Astrocyte (in vitro differentiated cells and primary cell): Measurements from ENCODE around the gene FMOD. TPM values are rescaled to one million over a fixed set of nuclear protein-coding genes. Genes with fewer than 3 reads are reported as not detected.

Experiments used
- DNase-seq: peaks from one replicate; pipeline ENCODE4 v3.0.0-alpha.2; 2010; ENCODE audit warnings: low read depth
- FAIRE-seq: peaks from 2 replicates; lab custom pipeline; 2011; peaks lifted over from hg19 to GRCh38; lab: Jason Lieb, UNC
- H2AFZ ChIP-seq: 2 replicates; pipeline ENCODE4 v1.6.0; 2012; ENCODE audit warnings: low read depth, low read length, inconsistent platforms
- H3K27ac ChIP-seq: 2 replicates; pipeline ENCODE4 v1.5.1; 2011; ENCODE audit warnings: low read depth, low read length, inconsistent platforms
- H3K27me3 ChIP-seq: 2 replicates; pipeline ENCODE4 v1.6.0; 2011; ENCODE audit warnings: low read length, inconsistent platforms; ENCODE audit not compliant: insufficient read depth
- H3K36me3 ChIP-seq: 2 replicates; pipeline ENCODE4 v1.5.1; 2011; ENCODE audit warnings: low read length, inconsistent platforms; ENCODE audit not compliant: insufficient read depth
- H3K4me1 ChIP-seq: 2 replicates; pipeline ENCODE4 v1.5.1; 2011; ENCODE audit warnings: low read length, inconsistent platforms; ENCODE audit not compliant: insufficient read depth
- H3K4me2 ChIP-seq: 2 replicates; pipeline ENCODE4 v1.6.0; 2012; ENCODE audit warnings: low read length, inconsistent platforms
- H3K4me3 ChIP-seq: 2 replicates; pipeline ENCODE4 v1.5.1; 2011; ENCODE audit warnings: low read depth, mild to moderate bottlenecking, low read length, inconsistent platforms; ENCODE audit not compliant: insufficient read depth
- H3K79me2 ChIP-seq: 2 replicates; pipeline ENCODE4 v1.6.0; 2012; ENCODE audit warnings: mild to moderate bottlenecking, low read length, inconsistent platforms; ENCODE audit not compliant: insufficient read depth
- H3K9ac ChIP-seq: 2 replicates; pipeline ENCODE4 v1.6.0; 2012; ENCODE audit warnings: mild to moderate bottlenecking, low read length, inconsistent platforms
- H3K9me3 ChIP-seq: 2 replicates; pipeline ENCODE4 v1.5.1; 2012; ENCODE audit warnings: low read depth, mild to moderate bottlenecking, low read length, inconsistent platforms; ENCODE audit not compliant: insufficient read depth
- H4K20me1 ChIP-seq: 2 replicates; pipeline ENCODE4 v1.6.0; 2012; ENCODE audit warnings: low read length, inconsistent platforms; ENCODE audit not compliant: insufficient read depth
- H3K27ac Mint-ChIP-seq: one replicate; pipeline ENCODE4 v1.8.0; 2021; ENCODE audit warnings: mild to moderate bottlenecking, mixed read lengths; ENCODE audit not compliant: unreplicated experiment
- H3K27me3 Mint-ChIP-seq: one replicate; pipeline ENCODE4 v1.8.0; 2021; ENCODE audit warnings: low read depth, mixed read lengths; ENCODE audit not compliant: unreplicated experiment
- H3K36me3 Mint-ChIP-seq: one replicate; pipeline ENCODE4 v1.8.0; 2021; ENCODE audit warnings: low read depth, mixed read lengths; ENCODE audit not compliant: unreplicated experiment
- H3K4me1 Mint-ChIP-seq: one replicate; pipeline ENCODE4 v1.8.0; 2021; ENCODE audit warnings: low read depth, mixed read lengths; ENCODE audit not compliant: unreplicated experiment
- H3K4me3 Mint-ChIP-seq: one replicate; pipeline ENCODE4 v1.8.0; 2021; ENCODE audit warnings: mild to moderate bottlenecking, moderate library complexity, mixed read lengths; ENCODE audit not compliant: unreplicated experiment
- H3K9me3 Mint-ChIP-seq: one replicate; pipeline ENCODE4 v1.8.0; 2021; ENCODE audit warnings: mild to moderate bottlenecking, mixed read lengths; ENCODE audit not compliant: unreplicated experiment
- EZH2 ChIP-seq: IDR thresholded peaks from 2 replicates; pipeline ENCODE4 v1.6.1; 2012; ENCODE audit warnings: mild to moderate bottlenecking, low read length, inconsistent platforms; ENCODE audit not compliant: insufficient read depth
- total RNA-seq: library from RNA; stranded (reverse); gene quantifications from 2 replicates; pipeline ENCODE4 v1.2.1, GENCODE V29; 2021
- TF ChIP-seq, protein P1 (sequence below): IDR thresholded peaks from 2 replicates; pipeline ENCODE4 v1.5.1; 2011; ENCODE audit warnings: low read depth, mild to moderate bottlenecking, inconsistent platforms, low read length, moderate library complexity; ENCODE audit not compliant: insufficient read depth

FMOD gene
- total RNA-seq, 1 donor from 2014 or later = not detected

DNA sequence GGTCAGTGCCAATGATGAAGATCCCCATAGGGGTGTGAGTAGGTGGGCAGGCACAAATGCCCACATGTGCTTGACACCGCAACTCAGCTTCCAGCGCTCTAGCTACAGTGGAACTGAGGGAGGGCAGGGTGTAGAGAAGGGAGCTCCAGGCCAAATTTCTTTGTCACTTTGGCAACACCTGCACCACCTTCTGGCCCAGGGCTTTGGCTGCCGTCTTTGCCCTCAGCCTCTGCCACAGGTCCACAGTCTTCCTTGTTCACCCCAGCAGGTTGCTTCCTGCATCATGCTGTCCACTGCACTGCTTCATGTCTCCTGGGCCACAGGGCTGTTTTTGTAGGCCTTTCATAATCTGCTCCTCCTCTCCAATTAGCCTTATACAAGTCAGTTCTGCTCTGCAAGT is 20.4 kb upstream of the FMOD start:
- TF ChIP-seq EZH2 = no peak
- Histone ChIP-seq H3K4me1 (no peaks in the 10 kb centered on the region), H3K4me3 (no peak overlapping the region), H2AFZ (no peak overlapping the region), H3K79me2 (no peaks in the 10 kb centered on the region), H3K4me2 (no peak overlapping the region), H3K9me3 (no peaks in the 10 kb centered on the region), H3K36me3 (no peaks in the 10 kb centered on the region), H4K20me1 (no peaks in the 10 kb centered on the region), H3K27ac (no peak overlapping the region), H3K9ac (no peak overlapping the region), H3K27me3 (peaks cover 3% of the 10 kb centered on the region)
- Mint-ChIP-seq H3K27ac (no peak overlapping the region), H3K9me3 (no peaks in the 10 kb centered on the region), H3K4me1 (no peaks in the 10 kb centered on the region), H3K27me3 (peaks cover 57% of the 10 kb centered on the region), H3K36me3 (peaks cover 2% of the 10 kb centered on the region), H3K4me3 (no peak overlapping the region)
- DNase-seq (no peak), FAIRE-seq (no peak)

DNA sequence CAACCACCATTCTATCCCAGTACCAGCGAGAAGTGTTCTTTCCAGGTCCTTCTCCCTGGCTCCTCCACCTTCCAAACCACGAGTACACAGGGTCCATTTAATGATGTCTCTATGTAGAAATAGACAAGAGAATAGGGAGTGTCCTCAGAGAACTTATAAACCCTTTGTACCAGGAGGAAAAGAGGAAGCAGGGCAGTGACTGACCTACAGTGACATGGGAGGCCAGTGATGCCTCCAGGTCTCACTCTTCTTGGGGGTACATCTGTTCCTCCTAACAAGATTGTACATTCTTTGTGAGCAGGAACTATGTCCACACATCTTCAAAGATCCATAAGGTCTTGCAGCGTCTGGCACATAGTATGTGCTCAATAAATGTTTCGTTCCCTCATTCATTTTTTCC is 18.7 kb upstream of the FMOD start:
- Mint-ChIP-seq H3K4me1 (no peaks in the 10 kb centered on the region), H3K9me3 (no peaks in the 10 kb centered on the region), H3K36me3 (peaks cover 2% of the 10 kb centered on the region), H3K4me3 (peak overlapping the region; percentile 5), H3K27me3 (peaks cover 65% of the 10 kb centered on the region), H3K27ac (no peak overlapping the region)
- H3K27ac ChIP-seq = no peak overlapping the region
- no peaks in the 10 kb centered on the region for H3K79me2 ChIP-seq
- H3K27me3 ChIP-seq = peaks cover 9% of the 10 kb centered on the region
- H3K4me2 ChIP-seq = no peak overlapping the region
- TF ChIP-seq EZH2 = no peak
- TF ChIP-seq, protein P1, sequence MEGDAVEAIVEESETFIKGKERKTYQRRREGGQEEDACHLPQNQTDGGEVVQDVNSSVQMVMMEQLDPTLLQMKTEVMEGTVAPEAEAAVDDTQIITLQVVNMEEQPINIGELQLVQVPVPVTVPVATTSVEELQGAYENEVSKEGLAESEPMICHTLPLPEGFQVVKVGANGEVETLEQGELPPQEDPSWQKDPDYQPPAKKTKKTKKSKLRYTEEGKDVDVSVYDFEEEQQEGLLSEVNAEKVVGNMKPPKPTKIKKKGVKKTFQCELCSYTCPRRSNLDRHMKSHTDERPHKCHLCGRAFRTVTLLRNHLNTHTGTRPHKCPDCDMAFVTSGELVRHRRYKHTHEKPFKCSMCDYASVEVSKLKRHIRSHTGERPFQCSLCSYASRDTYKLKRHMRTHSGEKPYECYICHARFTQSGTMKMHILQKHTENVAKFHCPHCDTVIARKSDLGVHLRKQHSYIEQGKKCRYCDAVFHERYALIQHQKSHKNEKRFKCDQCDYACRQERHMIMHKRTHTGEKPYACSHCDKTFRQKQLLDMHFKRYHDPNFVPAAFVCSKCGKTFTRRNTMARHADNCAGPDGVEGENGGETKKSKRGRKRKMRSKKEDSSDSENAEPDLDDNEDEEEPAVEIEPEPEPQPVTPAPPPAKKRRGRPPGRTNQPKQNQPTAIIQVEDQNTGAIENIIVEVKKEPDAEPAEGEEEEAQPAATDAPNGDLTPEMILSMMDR = no peak
- H3K36me3 ChIP-seq = no peaks in the 10 kb centered on the region
- no peak overlapping the region for H3K4me3 ChIP-seq
- H2AFZ ChIP-seq = no peak overlapping the region
- no peak for FAIRE-seq
- no peaks in the 10 kb centered on the region for H4K20me1 ChIP-seq
- H3K9ac ChIP-seq = no peak overlapping the region
- no peaks in the 10 kb centered on the region for H3K9me3 ChIP-seq
- no peaks in the 10 kb centered on the region for H3K4me1 ChIP-seq
- no peak for DNase-seq

DNA sequence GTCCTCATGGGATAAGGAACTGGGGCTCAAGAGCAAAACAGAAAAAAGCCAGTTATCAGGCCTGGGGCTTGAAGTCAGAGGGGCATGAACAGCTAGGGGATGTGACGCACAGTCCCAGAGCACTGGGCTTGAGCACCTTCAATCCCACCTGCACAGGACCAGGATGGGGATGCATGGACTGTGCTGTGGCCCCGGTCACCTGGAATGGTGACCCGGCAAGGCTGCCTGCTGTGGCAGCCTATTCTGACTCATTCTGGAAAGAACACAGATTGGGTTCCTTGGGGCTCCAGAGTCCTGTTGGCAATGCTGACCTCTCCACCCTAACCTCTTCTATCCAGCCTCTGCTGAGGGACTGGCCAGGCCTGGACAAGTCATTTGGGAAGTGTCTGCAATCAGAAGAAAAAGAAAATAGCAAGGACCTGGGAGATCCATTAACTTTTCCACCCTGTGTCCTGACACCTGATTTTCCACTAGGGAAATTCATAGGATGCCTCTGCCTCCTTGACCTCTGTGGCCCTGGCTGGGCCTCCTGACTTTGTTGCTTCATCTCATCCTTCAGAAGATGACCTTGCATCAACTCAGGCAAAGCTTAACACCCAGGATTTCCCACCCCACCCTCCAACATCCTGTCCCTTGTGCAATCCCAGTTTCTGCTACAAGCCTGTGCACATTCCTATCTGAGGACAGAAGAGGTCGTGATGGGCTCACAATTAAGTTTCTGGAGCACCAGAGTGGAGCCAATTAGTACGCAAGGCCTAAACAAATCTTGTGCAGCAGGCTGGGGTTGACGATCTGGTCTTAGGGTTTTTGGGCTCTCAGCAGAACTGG is 17.9 kb upstream of the FMOD start:
- Mint-ChIP-seq H3K27me3 (peaks cover 67% of the 10 kb centered on the region), H3K4me3 (no peak overlapping the region), H3K36me3 (peaks cover 2% of the 10 kb centered on the region), H3K27ac (no peak overlapping the region), H3K9me3 (no peaks in the 10 kb centered on the region), H3K4me1 (no peaks in the 10 kb centered on the region)
- Histone ChIP-seq H2AFZ (no peak overlapping the region), H3K36me3 (no peaks in the 10 kb centered on the region), H3K79me2 (no peaks in the 10 kb centered on the region), H3K4me1 (no peaks in the 10 kb centered on the region), H3K9me3 (no peaks in the 10 kb centered on the region), H3K4me3 (no peak overlapping the region), H3K27me3 (peaks cover 14% of the 10 kb centered on the region), H3K4me2 (no peak overlapping the region), H4K20me1 (no peaks in the 10 kb centered on the region), H3K27ac (no peak overlapping the region), H3K9ac (no peak overlapping the region)
- no peak for DNase-seq
- TF ChIP-seq EZH2 = no peak
- TF ChIP-seq, protein P1 = no peak
- peak; percentile 58 for FAIRE-seq
